HG03196 (cell line): Measurements from ENCODE around the gene FUBP3.

Source experiments
- ATAC-seq: cut with Tn5 transposase; IDR thresholded peaks from one replicate; pipeline ENCODE4 v1.9.1; 2021; ENCODE audit not compliant: unreplicated experiment

FUBP3 gene

GRCh38 chr9:130633336-130634190 lies 54.2 kb downstream of the FUBP3 start:
- ATAC-seq = no peak

- ATAC-seq = no peak
These were observed 54.9 kb downstream of the FUBP3 start for GRCh38 chr9:130634191-130634768.

GRCh38 chr9:130634801-130635200 lies 55.4 kb downstream of the FUBP3 start:
- no peak for ATAC-seq

GRCh38 chr9:130635306-130635705 lies 55.9 kb downstream of the FUBP3 start:
- no peak for ATAC-seq

GRCh38 chr9:130635721-130636647 lies 56.6 kb downstream of the FUBP3 start:
- no peak for ATAC-seq

- no peak for ATAC-seq
These were observed 57.3 kb downstream of the FUBP3 start for GRCh38 chr9:130636648-130637020.

GRCh38 chr9:130638284-130639123 lies 59.1 kb downstream of the FUBP3 start:
- no peak for ATAC-seq

GRCh38 chr9:130639124-130639765 lies 59.9 kb downstream of the FUBP3 start:
- no peak for ATAC-seq

GRCh38 chr9:130639866-130640555 lies 60.6 kb downstream of the FUBP3 start:
- ATAC-seq = no peak

GRCh38 chr9:130640681-130641080 lies 61.3 kb downstream of the FUBP3 start:
- ATAC-seq = no peak

GRCh38 chr9:130642926-130643325 lies 63.5 kb downstream of the FUBP3 start:
- ATAC-seq = no peak

- ATAC-seq = no peak
These were observed 71.8 kb downstream of the FUBP3 start for GRCh38 chr9:130651221-130651620.

- no peak for ATAC-seq
These were observed 72.4 kb downstream of the FUBP3 start for GRCh38 chr9:130651752-130652151.

GRCh38 chr9:130654879-130655278 lies 75.5 kb downstream of the FUBP3 start:
- no peak for ATAC-seq

- ATAC-seq = no peak
These were observed 79.7 kb downstream of the FUBP3 start for GRCh38 chr9:130658893-130659698.

- no peak for ATAC-seq
These were observed 80.4 kb downstream of the FUBP3 start for GRCh38 chr9:130659699-130660248.

- ATAC-seq = no peak
These were observed 80.9 kb downstream of the FUBP3 start for GRCh38 chr9:130660326-130660682.

- ATAC-seq = no peak
These were observed 81.5 kb downstream of the FUBP3 start for GRCh38 chr9:130660683-130661450.
